GM13976 (cell line): ENCODE data around the gene TEX11.
"Not testable (repeated sequence)": the region's sequence is repeated elsewhere in the genome, so short reads cannot be mapped to it uniquely, and the experiment has no call there.

Experiments used
- DNase-seq: peaks from one replicate; pipeline ENCODE4 v3.0.0; 2012; ENCODE audit warnings: low spot score
- in situ Hi-C: fragments of 300-500 bp; cut with MboI; formaldehyde crosslinking; loops from one replicate; pipeline ENCODE4 v1.12.0; 2022; ENCODE audit warnings: low sequenced_read_pairs, mixed read lengths, inconsistent platforms; ENCODE audit not compliant: unreplicated experiment
- TF ChIP-seq, protein P1 (sequence below): IDR thresholded peaks from 2 replicates; pipeline ENCODE4 v1.5.1; 2012; ENCODE audit warnings: borderline replicate concordance, mild to moderate bottlenecking; ENCODE audit not compliant: insufficient read depth; ENCODE audit errors: extremely low read depth, missing control alignments, control extremely low read depth

Gene TEX11

GRCh38 chrX:70675284-70675683, 233.2 kb downstream of the TEX11 start:
- TF ChIP-seq, protein P1, sequence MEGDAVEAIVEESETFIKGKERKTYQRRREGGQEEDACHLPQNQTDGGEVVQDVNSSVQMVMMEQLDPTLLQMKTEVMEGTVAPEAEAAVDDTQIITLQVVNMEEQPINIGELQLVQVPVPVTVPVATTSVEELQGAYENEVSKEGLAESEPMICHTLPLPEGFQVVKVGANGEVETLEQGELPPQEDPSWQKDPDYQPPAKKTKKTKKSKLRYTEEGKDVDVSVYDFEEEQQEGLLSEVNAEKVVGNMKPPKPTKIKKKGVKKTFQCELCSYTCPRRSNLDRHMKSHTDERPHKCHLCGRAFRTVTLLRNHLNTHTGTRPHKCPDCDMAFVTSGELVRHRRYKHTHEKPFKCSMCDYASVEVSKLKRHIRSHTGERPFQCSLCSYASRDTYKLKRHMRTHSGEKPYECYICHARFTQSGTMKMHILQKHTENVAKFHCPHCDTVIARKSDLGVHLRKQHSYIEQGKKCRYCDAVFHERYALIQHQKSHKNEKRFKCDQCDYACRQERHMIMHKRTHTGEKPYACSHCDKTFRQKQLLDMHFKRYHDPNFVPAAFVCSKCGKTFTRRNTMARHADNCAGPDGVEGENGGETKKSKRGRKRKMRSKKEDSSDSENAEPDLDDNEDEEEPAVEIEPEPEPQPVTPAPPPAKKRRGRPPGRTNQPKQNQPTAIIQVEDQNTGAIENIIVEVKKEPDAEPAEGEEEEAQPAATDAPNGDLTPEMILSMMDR, result no peak
- DNase-seq, result no peak
- in situ Hi-C loops, result no loop called here

DNA sequence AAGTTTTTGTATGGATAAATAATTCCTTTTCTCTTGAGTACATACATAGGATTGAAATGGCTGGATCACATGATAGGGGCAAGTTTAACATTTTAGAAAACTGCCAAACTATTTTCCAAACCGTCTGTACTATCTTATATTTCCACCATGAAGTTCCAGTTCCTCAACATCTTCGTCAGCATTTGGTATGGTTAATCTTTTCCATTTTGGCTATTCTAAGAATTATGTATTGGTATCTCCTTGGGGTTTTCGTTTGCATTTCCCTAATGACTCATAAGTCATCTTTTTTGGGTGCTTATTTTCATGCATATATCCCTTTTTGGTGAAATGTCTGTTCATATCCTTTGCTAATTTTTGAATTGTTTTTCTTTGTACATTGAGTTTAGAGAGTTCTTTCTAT, 236.2 kb downstream of the TEX11 start:
- no peak for DNase-seq
- in situ Hi-C loops, result loop anchor here (25.0 kb wide), 1 partner anchor 210 kb away; no protein-coding TSS in a partner anchor
- TF ChIP-seq, protein P1, result no peak

DNA sequence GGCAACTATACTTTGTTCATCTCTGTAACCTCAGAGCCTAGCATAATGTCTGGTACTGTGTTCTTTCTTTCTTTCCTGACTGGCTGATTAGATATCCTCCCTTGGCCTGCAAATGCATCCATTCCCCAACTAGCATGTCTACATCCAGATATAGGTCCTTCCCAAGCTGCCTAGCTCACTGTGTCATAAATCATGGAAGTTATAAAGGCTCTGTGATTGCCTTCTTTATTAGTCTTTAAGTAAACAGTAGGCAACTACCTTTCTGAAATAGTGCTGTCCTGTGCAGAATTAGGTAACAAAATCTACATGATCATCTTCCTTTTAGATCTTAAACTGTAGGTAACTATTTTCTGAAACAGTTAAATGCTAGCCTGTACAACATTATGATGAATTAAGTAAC, 239.4 kb downstream of the TEX11 start:
- no peak for DNase-seq
- TF ChIP-seq, protein P1, result no peak
- in situ Hi-C loops, result loop anchor here (25.0 kb wide), 1 partner anchor 207 kb away; no protein-coding TSS in a partner anchor

GRCh38 chrX:70664726-70665125, 243.8 kb downstream of the TEX11 start:
- peak; percentile 24 for DNase-seq
- TF ChIP-seq, protein P1, result no peak
- in situ Hi-C loops, result loop anchor here (25.0 kb wide), 1 partner anchor 202 kb away; no protein-coding TSS in a partner anchor

GRCh38 chrX:70661124-70661523, 247.4 kb downstream of the TEX11 start:
- not testable (repeated sequence) for DNase-seq
- in situ Hi-C loops, result loop anchor here (25.0 kb wide), 1 partner anchor 199 kb away; no protein-coding TSS in a partner anchor

DNA sequence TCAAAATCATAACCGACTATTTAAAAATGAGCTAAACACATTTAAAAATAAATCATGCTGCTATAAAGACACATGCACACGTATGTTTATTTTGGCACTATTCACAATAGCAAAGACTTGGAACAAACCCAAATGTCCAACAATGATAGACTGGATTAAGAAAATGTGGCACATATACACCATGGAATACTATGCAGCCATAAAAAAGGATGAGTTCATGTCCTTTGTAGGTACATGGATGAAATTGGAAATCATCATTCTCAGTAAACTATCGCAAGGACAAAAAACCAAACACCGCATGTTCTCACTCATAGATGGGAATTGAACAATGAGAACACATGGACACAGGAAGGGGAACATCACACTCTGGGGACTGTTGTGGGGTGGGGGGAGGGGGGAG, 251.0 kb downstream of the TEX11 start:
- in situ Hi-C loops, result loop anchor here (25.0 kb wide), 1 partner anchor 195 kb away; no protein-coding TSS in a partner anchor
- not testable (repeated sequence) for DNase-seq

DNA sequence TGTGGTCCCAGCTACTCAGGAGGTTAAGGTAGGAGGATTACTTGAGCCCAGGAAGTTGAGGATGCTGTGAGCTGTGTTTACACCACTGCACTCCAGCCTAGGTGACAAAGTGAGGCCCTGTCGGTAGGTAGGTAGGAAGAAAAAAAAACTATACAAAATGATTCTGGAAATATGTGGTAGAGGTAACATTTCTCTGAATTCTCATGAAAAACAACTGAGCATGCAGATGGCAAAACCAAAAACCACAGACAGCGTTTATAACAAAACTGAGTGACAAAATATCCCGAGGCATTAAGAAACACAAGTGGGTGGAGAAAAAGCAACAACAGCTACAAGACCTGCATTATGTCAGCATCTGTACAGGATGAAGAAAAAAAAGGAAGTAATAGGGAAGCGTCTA, 252.2 kb downstream of the TEX11 start:
- in situ Hi-C loops, result loop anchor here (25.0 kb wide), 1 partner anchor 194 kb away; no protein-coding TSS in a partner anchor
- DNase-seq, result no peak
- TF ChIP-seq, protein P1, result no peak

GRCh38 chrX:70647910-70648309, 260.6 kb downstream of the TEX11 start:
- in situ Hi-C loops, DNase-seq: not testable (repeated sequence)
